Vagina (tissue), 2 donors: ENCODE results near the gene TBL1Y. TPM values are rescaled to one million over a fixed set of nuclear protein-coding genes. Genes with fewer than 3 reads are reported as not detected.
"Not testable (repeated sequence)": the region's sequence is repeated elsewhere in the genome, so short reads cannot be mapped to it uniquely, and the experiment has no call there.

Experiments used
- DNase-seq, 2 donors: peaks; one replicate each; pipeline ENCODE4 v3.0.0-alpha.2; 2017; ENCODE audit errors: extremely low spot score in 2 of 2
- H3K27ac ChIP-seq: fragments of 200-600 bp; sonication (generic); one replicate; pipeline ENCODE4 v1.5.1; 2019
- H3K27me3 ChIP-seq: fragments of 200-600 bp; sonication (generic); one replicate; pipeline ENCODE4 v1.5.1; 2019
- H3K36me3 ChIP-seq, 2 donors: fragments of 200-600 bp; sonication (generic); one replicate each; pipeline ENCODE4 v1.5.1; 2017 to 2019
- H3K4me1 ChIP-seq: fragments of 200-600 bp; sonication (generic); one replicate; pipeline ENCODE4 v1.5.1; 2019
- H3K4me3 ChIP-seq, 2 donors: fragments of 200-600 bp; sonication (generic); 1 replicate in 1 of 2; 2 replicates in 1 of 2; pipeline ENCODE4 v1.5.1; 2016 to 2019
- H3K9me3 ChIP-seq: fragments of 200-600 bp; sonication (generic); one replicate; pipeline ENCODE4 v1.5.1; 2019
- POLR2A ChIP-seq, 2 donors: fragments of 450-650 bp; IDR thresholded peaks; one replicate each; pipeline ENCODE4 v1.6.1; 2017; ENCODE audit warnings: antibody characterized with exemption in 2 of 2, mild to moderate bottlenecking in 2 of 2, moderate library complexity in 2 of 2
- POLR2AphosphoS5 ChIP-seq, 2 donors: sonication (generic); formaldehyde crosslinking; IDR thresholded peaks; one replicate each; pipeline ENCODE4 v1.9.0; 2017; ENCODE audit warnings: antibody characterized with exemption in 2 of 2, mild to moderate bottlenecking in 2 of 2, low read depth in 1 of 2; ENCODE audit not compliant: insufficient read depth in 1 of 2
- intact Hi-C: fragments of 100-400 bp; cut with DNase I; formaldehyde crosslinking; loops from one replicate; pipeline ENCODE4 v1.15.1; 2023
- total RNA-seq: library from RNA; depleted of rRNA; stranded (reverse); fragments of >200 nt; gene quantifications from one replicate; pipeline ENCODE4 v1.2.3, GENCODE V29; 2016
- TF ChIP-seq, protein P1 (sequence below), 3 experiments: fragments of 450-650 bp in 2 of 3; fragments of 200-600 bp in 1 of 3; sonication (generic) in 1 of 3; IDR thresholded peaks; one replicate each; pipeline ENCODE4 v1.5.1; 2017 to 2019; ENCODE audit warnings: antibody characterized with exemption in 3 of 3, mild to moderate bottlenecking in 2 of 3, moderate library complexity in 2 of 3

TBL1Y gene
- total RNA-seq, 1 donor from 2014 or later: not detected

DNA sequence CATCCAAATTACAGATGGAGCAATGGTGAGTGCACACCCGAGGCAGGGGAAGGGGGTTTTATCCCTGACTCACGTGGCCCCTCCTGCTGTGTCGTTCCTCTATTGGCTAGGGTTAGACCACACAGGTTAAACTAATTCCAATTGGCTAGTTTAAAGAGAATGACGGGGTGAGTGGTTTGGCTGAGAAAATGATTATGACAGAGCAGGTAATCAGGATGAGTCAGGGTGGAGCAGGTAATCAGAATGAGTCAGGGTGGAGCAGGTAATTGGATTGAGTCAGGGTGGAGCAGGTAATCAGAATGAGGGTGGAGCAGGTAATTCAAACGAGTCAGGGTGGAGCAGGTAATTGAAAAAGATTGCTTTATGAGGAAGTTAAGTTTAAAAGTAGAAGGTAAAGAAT is 146.4 kb downstream of the TBL1Y start:
- Histone ChIP-seq H3K27me3 (no peaks in the 10 kb centered on the region), H3K36me3 (no peaks in the 10 kb centered on the region), H3K4me1 (no peaks in the 10 kb centered on the region), H3K4me3 (no peak overlapping the region), H3K9me3 (no peaks in the 10 kb centered on the region), H3K27ac (no peak overlapping the region)
- TF ChIP-seq POLR2A (IDR thresholded peaks at IDR 0.05) (no peak), POLR2AphosphoS5 (IDR thresholded peaks at IDR 0.05; ENCODE audit: insufficient read depth in 1 of 2, low read depth in 1 of 2) (no peak)
- TF ChIP-seq, protein P1, sequence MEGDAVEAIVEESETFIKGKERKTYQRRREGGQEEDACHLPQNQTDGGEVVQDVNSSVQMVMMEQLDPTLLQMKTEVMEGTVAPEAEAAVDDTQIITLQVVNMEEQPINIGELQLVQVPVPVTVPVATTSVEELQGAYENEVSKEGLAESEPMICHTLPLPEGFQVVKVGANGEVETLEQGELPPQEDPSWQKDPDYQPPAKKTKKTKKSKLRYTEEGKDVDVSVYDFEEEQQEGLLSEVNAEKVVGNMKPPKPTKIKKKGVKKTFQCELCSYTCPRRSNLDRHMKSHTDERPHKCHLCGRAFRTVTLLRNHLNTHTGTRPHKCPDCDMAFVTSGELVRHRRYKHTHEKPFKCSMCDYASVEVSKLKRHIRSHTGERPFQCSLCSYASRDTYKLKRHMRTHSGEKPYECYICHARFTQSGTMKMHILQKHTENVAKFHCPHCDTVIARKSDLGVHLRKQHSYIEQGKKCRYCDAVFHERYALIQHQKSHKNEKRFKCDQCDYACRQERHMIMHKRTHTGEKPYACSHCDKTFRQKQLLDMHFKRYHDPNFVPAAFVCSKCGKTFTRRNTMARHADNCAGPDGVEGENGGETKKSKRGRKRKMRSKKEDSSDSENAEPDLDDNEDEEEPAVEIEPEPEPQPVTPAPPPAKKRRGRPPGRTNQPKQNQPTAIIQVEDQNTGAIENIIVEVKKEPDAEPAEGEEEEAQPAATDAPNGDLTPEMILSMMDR (IDR thresholded peaks at IDR 0.05): no peak
- no peak for DNase-seq
- intact Hi-C loops: no loop called here

DNA sequence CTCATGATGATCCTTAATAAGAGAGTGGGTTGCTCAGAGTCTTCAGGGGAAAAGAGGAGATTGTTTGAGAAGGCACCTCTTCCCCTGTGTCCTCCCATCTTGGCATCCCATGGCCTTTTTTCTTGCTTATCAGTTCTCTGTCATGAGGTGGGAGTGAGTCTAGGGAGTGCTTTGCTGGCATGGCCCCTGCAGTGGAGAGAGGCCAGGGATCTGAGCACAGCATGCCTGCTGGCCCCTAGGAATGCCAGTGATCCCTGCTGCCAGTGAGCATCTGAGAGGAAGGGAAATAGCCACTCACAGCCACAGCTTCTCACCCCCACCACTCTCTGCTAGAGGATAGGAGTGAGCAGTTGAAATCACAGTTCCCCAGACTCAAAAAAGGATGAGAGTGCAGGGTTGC is 168.2 kb downstream of the TBL1Y start:
- Histone ChIP-seq H3K9me3 (no peaks in the 10 kb centered on the region), H3K27ac (no peak overlapping the region), H3K4me1 (no peaks in the 10 kb centered on the region), H3K4me3 (no peak overlapping the region), H3K36me3 (no peaks in the 10 kb centered on the region), H3K27me3 (no peaks in the 10 kb centered on the region)
- TF ChIP-seq, protein P1 (IDR thresholded peaks at IDR 0.05): no peak
- TF ChIP-seq POLR2AphosphoS5 (IDR thresholded peaks at IDR 0.05; ENCODE audit: insufficient read depth in 1 of 2, low read depth in 1 of 2): no peak
- TF ChIP-seq POLR2A (IDR thresholded peaks at IDR 0.05): no peak
- no peak for DNase-seq
- intact Hi-C loops: no loop called here

DNA sequence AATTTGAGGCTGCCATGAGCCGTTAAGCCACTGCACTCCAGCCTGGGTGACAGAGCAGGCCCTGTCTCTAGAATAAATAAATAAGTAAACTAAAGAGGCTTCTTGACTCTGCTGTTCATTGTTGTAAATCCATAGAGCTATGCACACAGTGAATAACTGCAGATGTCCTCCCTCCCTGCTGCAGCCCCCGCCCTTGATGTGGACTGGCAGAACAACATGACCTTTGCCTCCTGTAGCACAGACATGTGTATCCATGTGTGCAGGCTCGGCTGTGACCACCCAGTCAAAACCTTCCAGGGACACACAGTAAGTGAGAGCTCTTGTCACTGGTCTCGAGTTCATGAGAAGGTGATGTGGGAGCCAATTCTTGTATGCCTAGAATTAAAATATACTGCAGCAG is 170.1 kb downstream of the TBL1Y start:
- H3K27me3 ChIP-seq, DNase-seq, H3K4me3 ChIP-seq, intact Hi-C loops, H3K27ac ChIP-seq, H3K9me3 ChIP-seq, H3K4me1 ChIP-seq, H3K36me3 ChIP-seq: not testable (repeated sequence)

DNA sequence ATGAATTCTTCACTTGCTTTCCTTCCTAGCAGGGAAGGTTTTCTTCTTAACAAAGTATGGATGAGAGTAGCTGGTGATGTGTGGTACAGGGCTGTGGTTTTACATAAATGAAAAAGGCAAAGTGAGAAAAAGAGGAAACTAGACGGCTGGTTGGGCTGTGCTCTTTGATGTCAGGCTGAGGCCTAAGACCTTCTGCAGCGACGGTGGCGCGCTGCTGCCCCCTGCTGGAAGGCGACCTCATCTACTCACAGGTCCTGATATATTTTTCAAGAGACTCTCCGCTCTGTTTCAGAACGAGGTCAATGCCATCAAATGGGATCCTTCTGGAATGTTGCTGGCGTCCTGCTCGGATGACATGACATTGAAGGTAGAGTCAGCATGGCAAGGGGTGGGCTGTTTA is 175.1 kb downstream of the TBL1Y start:
- no peak for DNase-seq

DNA sequence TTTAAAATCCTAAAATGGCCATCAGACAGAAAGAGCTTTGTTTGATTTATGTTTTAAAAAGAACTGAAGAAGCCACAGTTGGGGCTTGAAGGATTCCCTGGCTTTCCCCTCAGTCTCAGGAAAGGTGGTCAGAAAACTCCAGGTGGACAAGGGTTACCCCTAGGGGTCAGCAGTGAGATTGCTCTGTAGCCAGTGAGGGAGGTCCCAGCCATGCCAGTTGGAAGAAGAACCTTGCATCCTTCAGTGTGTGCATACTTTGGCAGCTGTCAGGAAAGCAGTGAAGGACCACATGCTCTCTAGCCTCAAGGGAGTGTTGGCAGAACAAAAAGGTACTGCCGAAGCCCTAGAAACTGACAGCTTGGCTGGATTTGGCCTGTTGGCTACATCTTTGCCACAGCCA is 182.3 kb downstream of the TBL1Y start:
- Histone ChIP-seq H3K36me3 (no peaks in the 10 kb centered on the region), H3K27ac (no peak overlapping the region), H3K9me3 (no peaks in the 10 kb centered on the region), H3K4me1 (no peaks in the 10 kb centered on the region), H3K27me3 (no peaks in the 10 kb centered on the region), H3K4me3 (no peak overlapping the region)
- TF ChIP-seq POLR2AphosphoS5 (IDR thresholded peaks at IDR 0.05; ENCODE audit: insufficient read depth in 1 of 2, low read depth in 1 of 2) (no peak), POLR2A (IDR thresholded peaks at IDR 0.05) (no peak)
- TF ChIP-seq, protein P1 (IDR thresholded peaks at IDR 0.05): no peak
- DNase-seq: no peak
- intact Hi-C loops: no loop called here

More for the DNA sequence above, 175.1 kb downstream of the TBL1Y start:
- H3K36me3 ChIP-seq: no peaks in the 10 kb centered on the region
- H3K4me1 ChIP-seq: no peaks in the 10 kb centered on the region
- TF ChIP-seq POLR2A (IDR thresholded peaks at IDR 0.05) (no peak), POLR2AphosphoS5 (IDR thresholded peaks at IDR 0.05; ENCODE audit: insufficient read depth in 1 of 2, low read depth in 1 of 2) (no peak)
- TF ChIP-seq, protein P1 (IDR thresholded peaks at IDR 0.05): no peak
- no peak overlapping the region for H3K27ac ChIP-seq
- intact Hi-C loops: no loop called here
- H3K4me3 ChIP-seq: no peak overlapping the region
- H3K9me3 ChIP-seq: no peaks in the 10 kb centered on the region
- no peaks in the 10 kb centered on the region for H3K27me3 ChIP-seq

DNA sequence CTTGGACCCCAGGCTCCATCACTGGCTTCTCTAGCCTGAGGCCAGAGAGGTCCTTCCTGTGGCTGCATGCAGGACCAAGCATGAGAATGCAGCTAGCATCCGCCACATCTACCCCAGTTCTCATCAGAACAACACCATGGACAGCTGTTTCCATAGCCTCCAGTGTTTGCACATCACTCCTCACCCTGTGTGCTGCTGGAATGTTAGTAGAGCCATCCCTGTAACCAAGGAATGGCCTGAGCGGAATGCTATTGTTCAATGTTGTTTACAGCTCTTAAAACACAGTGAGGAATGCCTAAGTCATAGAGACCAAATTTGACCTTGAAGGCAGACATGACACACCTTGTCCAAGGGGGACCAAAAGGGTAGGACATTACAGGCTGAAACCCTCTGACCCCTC is 183.9 kb downstream of the TBL1Y start:
- H3K27me3 ChIP-seq: no peaks in the 10 kb centered on the region
- H3K4me1 ChIP-seq: no peaks in the 10 kb centered on the region
- H3K4me3 ChIP-seq: no peak overlapping the region
- TF ChIP-seq, protein P1 (IDR thresholded peaks at IDR 0.05): no peak
- TF ChIP-seq POLR2AphosphoS5 (IDR thresholded peaks at IDR 0.05; ENCODE audit: insufficient read depth in 1 of 2, low read depth in 1 of 2): no peak
- no peak for TF ChIP-seq POLR2A (IDR thresholded peaks at IDR 0.05)
- H3K9me3 ChIP-seq: no peaks in the 10 kb centered on the region
- H3K36me3 ChIP-seq: no peaks in the 10 kb centered on the region
- DNase-seq: no peak
- no peak overlapping the region for H3K27ac ChIP-seq
- intact Hi-C loops: no loop called here
